Left lung (tissue), 10 donors: ENCODE measurements around the gene PICALM. TPM values are rescaled to one million over a fixed set of nuclear protein-coding genes. Genes with fewer than 3 reads are reported as not detected.
"Not testable (repeated sequence)": the region's sequence is repeated elsewhere in the genome, so short reads cannot be mapped to it uniquely, and the experiment has no call there.

Experiments used
- ATAC-seq: fragments of 200-7000 bp; cut with Tn5 transposase; one replicate; pipeline ENCODE4 v1.9.1; 2020; ENCODE audit warnings: moderate library complexity
- DNase-seq, 4 donors: peaks; one replicate each; pipeline ENCODE4 v3.0.0-alpha.2; 2013 to 2020
- H3K27ac ChIP-seq, 2 donors: fragments of 200-600 bp; sonication (generic) in 1 of 2; one replicate each; pipeline versions ENCODE4 v1.5.0 to v1.8.0; 2020 to 2021
- H3K27me3 ChIP-seq, 2 donors: fragments of 200-600 bp; sonication (generic) in 1 of 2; one replicate each; pipeline versions ENCODE4 v1.5.0 to v1.8.0; 2020 to 2021
- H3K36me3 ChIP-seq, 2 donors: fragments of 200-600 bp; sonication (generic) in 1 of 2; one replicate each; pipeline versions ENCODE4 v1.5.0 to v1.8.0; 2020 to 2021
- H3K4me1 ChIP-seq, 2 donors: fragments of 200-600 bp; one replicate each; pipeline ENCODE4 v1.8.0; 2021
- H3K4me3 ChIP-seq, 2 donors: fragments of 200-600 bp; sonication (generic) in 1 of 2; one replicate each; pipeline versions ENCODE4 v1.5.0 to v1.8.0; 2020 to 2021; ENCODE audit warnings: mild to moderate bottlenecking in 1 of 2
- H3K9me3 ChIP-seq, 2 donors: fragments of 200-600 bp; sonication (generic) in 1 of 2; one replicate each; pipeline versions ENCODE4 v1.5.0 to v1.8.0; 2020 to 2021
- intact Hi-C, 2 donors: fragments of 100-400 bp; cut with DNase I; formaldehyde crosslinking; loops; one replicate each; pipeline versions ENCODE4 v1.11.2 to v1.14.2; 2022
- polyA plus RNA-seq, 6 donors: library from polyadenylated mRNA; unstranded; fragments of 120-200 nt; gene quantifications; one replicate each; pipeline ENCODE4 v1.2.1, GENCODE V29; 2013; ENCODE audit not compliant: insufficient read length in 6 of 6
- total RNA-seq, 2 donors: library from RNA; stranded (reverse); fragmentation: NEBNext Ultra II Directional; extraction: Animal tissue kit (Norgen Biotek cat#: 25700); gene quantifications; one replicate each; pipeline ENCODE4 v1.2.1, GENCODE V29; 2021
- TF ChIP-seq, protein P1 (sequence below), 2 donors: fragments of 200-600 bp; sonication (generic) in 1 of 2; IDR thresholded peaks; one replicate each; pipeline versions ENCODE4 v1.5.0 to v1.8.0; 2021; ENCODE audit warnings: antibody characterized with exemption in 2 of 2
- donor health status: DM: no; HTN: yes; CAD: no.
- donor health status: DM: no; HTN: no; CAD: no.

Gene PICALM
- total and polyA plus RNA-seq, 8 donors = 159 to 216 (median 182) TPM

GRCh38 chr11:86091566-86091965 lies 22.7 kb upstream of the PICALM start:
- no peak for DNase-seq
- Histone ChIP-seq H3K4me3 (no peak overlapping the region), H3K36me3 (no peaks in the 10 kb centered on the region), H3K9me3 (no peaks in the 10 kb centered on the region), H3K27me3 (no peaks in the 10 kb centered on the region), H3K4me1 (no peaks in the 10 kb centered on the region), H3K27ac (no peak overlapping the region)
- intact Hi-C loops = no loop called here
- TF ChIP-seq, protein P1, sequence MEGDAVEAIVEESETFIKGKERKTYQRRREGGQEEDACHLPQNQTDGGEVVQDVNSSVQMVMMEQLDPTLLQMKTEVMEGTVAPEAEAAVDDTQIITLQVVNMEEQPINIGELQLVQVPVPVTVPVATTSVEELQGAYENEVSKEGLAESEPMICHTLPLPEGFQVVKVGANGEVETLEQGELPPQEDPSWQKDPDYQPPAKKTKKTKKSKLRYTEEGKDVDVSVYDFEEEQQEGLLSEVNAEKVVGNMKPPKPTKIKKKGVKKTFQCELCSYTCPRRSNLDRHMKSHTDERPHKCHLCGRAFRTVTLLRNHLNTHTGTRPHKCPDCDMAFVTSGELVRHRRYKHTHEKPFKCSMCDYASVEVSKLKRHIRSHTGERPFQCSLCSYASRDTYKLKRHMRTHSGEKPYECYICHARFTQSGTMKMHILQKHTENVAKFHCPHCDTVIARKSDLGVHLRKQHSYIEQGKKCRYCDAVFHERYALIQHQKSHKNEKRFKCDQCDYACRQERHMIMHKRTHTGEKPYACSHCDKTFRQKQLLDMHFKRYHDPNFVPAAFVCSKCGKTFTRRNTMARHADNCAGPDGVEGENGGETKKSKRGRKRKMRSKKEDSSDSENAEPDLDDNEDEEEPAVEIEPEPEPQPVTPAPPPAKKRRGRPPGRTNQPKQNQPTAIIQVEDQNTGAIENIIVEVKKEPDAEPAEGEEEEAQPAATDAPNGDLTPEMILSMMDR (IDR thresholded peaks at IDR 0.05) = no peak
- no peak for ATAC-seq

- Histone ChIP-seq H3K4me3 (no peak overlapping the region), H3K9me3 (no peaks in the 10 kb centered on the region), H3K27ac (no peak overlapping the region), H3K36me3 (no peaks in the 10 kb centered on the region), H3K4me1 (no peaks in the 10 kb centered on the region), H3K27me3 (no peaks in the 10 kb centered on the region)
- DNase-seq = no peak
- intact Hi-C loops = no loop called here
- TF ChIP-seq, protein P1 (IDR thresholded peaks at IDR 0.05) = no peak
- no peak for ATAC-seq
Measured at GRCh38 chr11:86091086-86091485, 22.2 kb upstream of the PICALM start.

GRCh38 chr11:86089659-86090058 lies 20.8 kb upstream of the PICALM start:
- no peak for ATAC-seq
- Histone ChIP-seq H3K4me1 (no peaks in the 10 kb centered on the region), H3K4me3 (no peak overlapping the region), H3K27ac (no peak overlapping the region), H3K27me3 (no peaks in the 10 kb centered on the region), H3K9me3 (no peaks in the 10 kb centered on the region), H3K36me3 (no peaks in the 10 kb centered on the region)
- TF ChIP-seq, protein P1 (IDR thresholded peaks at IDR 0.05) = no peak
- intact Hi-C loops = no loop called here
- no peak for DNase-seq

- H3K27me3 ChIP-seq, intact Hi-C loops, ATAC-seq, H3K4me1 ChIP-seq, H3K36me3 ChIP-seq, H3K27ac ChIP-seq, DNase-seq, H3K9me3 ChIP-seq, H3K4me3 ChIP-seq: not testable (repeated sequence)
Measured at GRCh38 chr11:86087688-86088087, 18.8 kb upstream of the PICALM start.

DNA sequence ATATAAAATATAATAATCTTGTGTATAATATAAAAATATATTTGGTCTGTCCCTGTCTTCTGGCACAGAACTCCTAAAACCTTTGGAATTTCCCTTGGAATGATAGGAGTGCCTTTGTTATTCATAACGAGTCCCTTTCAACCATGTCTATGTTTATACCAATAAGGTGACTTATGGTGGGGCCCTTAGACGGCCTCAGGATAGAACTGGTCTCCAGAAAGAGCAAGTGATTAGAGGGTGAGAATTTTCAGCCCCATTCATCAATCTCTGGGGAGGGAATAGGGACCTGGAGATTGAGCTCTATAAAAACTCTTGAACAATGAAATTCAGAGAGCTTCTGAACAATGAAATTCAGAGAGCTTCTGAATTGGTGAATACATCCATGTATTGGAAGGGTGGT lies 18.4 kb upstream of the PICALM start:
- H3K27me3 ChIP-seq = no peaks in the 10 kb centered on the region
- no peak for ATAC-seq

DNA sequence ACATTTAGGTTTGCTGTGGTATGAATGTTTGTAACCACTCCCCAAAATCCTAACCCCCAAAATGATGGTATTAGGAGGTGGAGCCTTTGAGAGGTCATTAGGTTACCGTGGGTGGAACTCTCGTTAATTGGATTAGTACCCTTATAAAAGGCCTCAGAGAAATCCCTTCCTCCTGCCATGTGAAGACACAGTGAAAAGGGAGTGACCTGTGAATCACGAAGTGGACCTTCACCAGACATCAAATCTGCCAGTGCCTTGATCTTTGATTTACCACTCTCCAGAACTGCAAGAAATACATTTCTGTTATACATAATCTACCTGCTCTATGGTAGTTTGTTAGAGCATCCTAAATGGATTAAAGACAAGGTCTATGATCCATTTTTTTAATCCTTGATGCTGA lies 12.6 kb upstream of the PICALM start:
- no peaks in the 10 kb centered on the region for H3K9me3 ChIP-seq
- intact Hi-C loops = no loop called here
- no peak for DNase-seq
- ATAC-seq = no peak
- H3K4me1 ChIP-seq = no peaks in the 10 kb centered on the region
- H3K4me3 ChIP-seq = no peak overlapping the region
- TF ChIP-seq, protein P1 (IDR thresholded peaks at IDR 0.05) = no peak
- H3K36me3 ChIP-seq = no peaks in the 10 kb centered on the region
- H3K27ac ChIP-seq = no peak overlapping the region
- no peaks in the 10 kb centered on the region for H3K27me3 ChIP-seq

More for the DNA sequence above, 18.4 kb upstream of the PICALM start:
- TF ChIP-seq, protein P1 (IDR thresholded peaks at IDR 0.05) = no peak
- intact Hi-C loops = no loop called here
- Histone ChIP-seq H3K9me3 (no peaks in the 10 kb centered on the region), H3K4me3 (no peak overlapping the region), H3K4me1 (no peaks in the 10 kb centered on the region), H3K36me3 (no peaks in the 10 kb centered on the region), H3K27ac (no peak overlapping the region)
- no peak for DNase-seq
